Lung (tissue), 12 donors: ENCODE data around the gene SOX11. TPM values are rescaled to one million over a fixed set of nuclear protein-coding genes. Genes with fewer than 3 reads are reported as not detected.

Source experiments
- ATAC-seq: fragments of 200-7000 bp; cut with Tn5 transposase; one replicate; pipeline ENCODE4 v1.9.1; 2020; ENCODE audit warnings: moderate number of reproducible peaks; ENCODE audit not compliant: insufficient read depth, low FRiP score
- DNase-seq, 3 donors: peaks; one replicate each; pipeline ENCODE4 v3.0.0-alpha.2; 2013 to 2017
- H3K27ac ChIP-seq, 2 donors: one replicate each; pipeline ENCODE4 v1.5.1; 2013; ENCODE audit warnings: mild to moderate bottlenecking in 2 of 2, moderate library complexity in 2 of 2, control low read depth in 1 of 2, inconsistent platforms in 1 of 2, low read depth in 1 of 2, low read length in 1 of 2
- H3K27me3 ChIP-seq, 3 donors: one replicate each; pipeline ENCODE4 v1.5.1; 2013; ENCODE audit warnings: low read length in 2 of 3; ENCODE audit not compliant: control insufficient read depth in 3 of 3, insufficient read depth in 3 of 3
- H3K36me3 ChIP-seq, 4 donors: one replicate each; pipeline ENCODE4 v1.5.1; 2013; ENCODE audit warnings: low read length in 4 of 4, mild to moderate bottlenecking in 1 of 4, moderate library complexity in 1 of 4; ENCODE audit not compliant: control insufficient read depth in 4 of 4, insufficient read depth in 4 of 4
- H3K4me1 ChIP-seq, 5 donors: one replicate each; pipeline ENCODE4 v1.5.1; 2013; ENCODE audit warnings: low read length in 5 of 5, mild to moderate bottlenecking in 2 of 5, moderate library complexity in 1 of 5; ENCODE audit not compliant: control insufficient read depth in 5 of 5, insufficient read depth in 5 of 5
- H3K4me3 ChIP-seq: one replicate; pipeline ENCODE4 v1.5.1; 2013; ENCODE audit warnings: mild to moderate bottlenecking, control low read depth, moderate library complexity
- H3K9ac ChIP-seq, 2 donors: one replicate each; pipeline ENCODE4 v1.5.1; 2013; ENCODE audit warnings: low read length in 2 of 2, control low read depth in 1 of 2; ENCODE audit not compliant: insufficient read depth in 1 of 2
- H3K9me3 ChIP-seq, 4 donors: one replicate each; pipeline ENCODE4 v1.5.1; 2013; ENCODE audit warnings: low read length in 3 of 4, mild to moderate bottlenecking in 1 of 4, moderate library complexity in 1 of 4; ENCODE audit not compliant: control insufficient read depth in 4 of 4, insufficient read depth in 3 of 4
- CTCF ChIP-seq: IDR thresholded peaks from 2 replicates; pipeline ENCODE4 v1.5.1; 2012; ENCODE audit warnings: mild to moderate bottlenecking; ENCODE audit errors: control extremely low read depth, extremely low read depth
- WGBS, 2 donors: extraction: QIAGEN DNeasy Blood & Tissue Kit; methylation state at CpG; one replicate each; pipeline ENCODE4 v1.1.7; 2013; 5-methylcytosine and 5-hydroxymethylcytosine counted together
- polyA plus RNA-seq, 2 donors: library from polyadenylated mRNA; stranded (reverse); fragments of 200-250 nt; gene quantifications; one replicate each; pipeline ENCODE4 v1.2.1, GENCODE V29; 2013
- total RNA-seq, 2 donors: library from RNA; depleted of rRNA in 1 of 2; stranded (reverse); fragments of >200 nt in 1 of 2; gene quantifications; one replicate each; pipeline ENCODE4 v1.2.1, GENCODE V29; 2014 to 2021
- donor health status: control.
- donor health status: control.
- donor health status: Bipolar disorder and iron deficiency.
- donor health status: healthy.
- donor health status: DM: yes; HTN: yes; CAD: no.

SOX11 gene
- total and polyA plus RNA-seq, 4 donors: 0.05 to 13.3 (median 0.06) TPM; not detected in 1

GRCh38 chr2:5694306-5694705 is 2.1 kb downstream of the SOX11 start:
- WGBS, 2 donors: 8 to 11% methylated on average over 9 of the region's 9 CpGs
- TF ChIP-seq CTCF: no peak
- peak overlapping the region; percentile 21 to 75 for H3K9ac ChIP-seq
- H3K27me3 ChIP-seq: peaks cover 0 to 23% (median 0%) of the 10 kb centered on the region in 3 donors
- DNase-seq (peak; percentile 73 to 85 (median 82)), ATAC-seq (no peak)
- H3K4me3 ChIP-seq: no peak overlapping the region
- H3K27ac ChIP-seq: no peak overlapping the region
- no peaks in the 10 kb centered on the region for H3K36me3 ChIP-seq
- H3K4me1 ChIP-seq: peaks cover 0 to 36% (median 16%) of the 10 kb centered on the region in 5 donors
- peaks cover 0 to 2% (median 0%) of the 10 kb centered on the region in 4 donors for H3K9me3 ChIP-seq

- no peak overlapping the region for H3K4me3 ChIP-seq
- WGBS, 2 donors: 2 to 4% methylated on average over 48 to 49 of the region's 49 CpGs
- TF ChIP-seq CTCF: no peak
- H3K9ac ChIP-seq: peak overlapping the region; percentile 46 to 84
- peak; percentile 58 to 83 (median 71) for DNase-seq
- peak overlapping the region in 1 of 2 donors; percentile 77 for H3K27ac ChIP-seq
- H3K27me3 ChIP-seq: peaks cover 0 to 25% (median 0%) of the 10 kb centered on the region in 3 donors
- peaks cover 0 to 34% (median 18%) of the 10 kb centered on the region in 5 donors for H3K4me1 ChIP-seq
- no peaks in the 10 kb centered on the region for H3K36me3 ChIP-seq
- H3K9me3 ChIP-seq: peaks cover 0 to 2% (median 0%) of the 10 kb centered on the region in 4 donors
- no peak for ATAC-seq
These were observed 3.6 kb downstream of the SOX11 start for GRCh38 chr2:5695654-5696403.

- ATAC-seq (no peak), DNase-seq (peak in 2 of 3 donors; percentile 54 to 57)
- Histone ChIP-seq H3K4me1 (peaks cover 0 to 31% (median 24%) of the 10 kb centered on the region in 5 donors), H3K36me3 (peaks cover 0 to 2% (median 0%) of the 10 kb centered on the region in 4 donors), H3K4me3 (no peak overlapping the region), H3K9ac (peak overlapping the region; percentile 25 to 55), H3K27ac (peak overlapping the region in 1 of 2 donors; percentile 77), H3K9me3 (peaks cover 0 to 2% (median 0%) of the 10 kb centered on the region in 4 donors), H3K27me3 (peaks cover 0 to 22% (median 0%) of the 10 kb centered on the region in 3 donors)
- TF ChIP-seq CTCF: no peak
- 2% methylated on average over 46 to 65 of the region's 65 CpGs for WGBS, 2 donors
These were observed 4.3 kb downstream of the SOX11 start for GRCh38 chr2:5696404-5696944.
